Measurements from ENCODE around the gene MKKS. TPM values are rescaled to one million over a fixed set of nuclear protein-coding genes. Genes with fewer than 3 reads are reported as not detected.
A peak's percentile ranks its signal among the peaks of the same experiment; 100 is the strongest.

The MKKS gene
- total and polyA plus RNA-seq, 4 donors: 18.6 to 42.3 (median 35.7) TPM

DNA sequence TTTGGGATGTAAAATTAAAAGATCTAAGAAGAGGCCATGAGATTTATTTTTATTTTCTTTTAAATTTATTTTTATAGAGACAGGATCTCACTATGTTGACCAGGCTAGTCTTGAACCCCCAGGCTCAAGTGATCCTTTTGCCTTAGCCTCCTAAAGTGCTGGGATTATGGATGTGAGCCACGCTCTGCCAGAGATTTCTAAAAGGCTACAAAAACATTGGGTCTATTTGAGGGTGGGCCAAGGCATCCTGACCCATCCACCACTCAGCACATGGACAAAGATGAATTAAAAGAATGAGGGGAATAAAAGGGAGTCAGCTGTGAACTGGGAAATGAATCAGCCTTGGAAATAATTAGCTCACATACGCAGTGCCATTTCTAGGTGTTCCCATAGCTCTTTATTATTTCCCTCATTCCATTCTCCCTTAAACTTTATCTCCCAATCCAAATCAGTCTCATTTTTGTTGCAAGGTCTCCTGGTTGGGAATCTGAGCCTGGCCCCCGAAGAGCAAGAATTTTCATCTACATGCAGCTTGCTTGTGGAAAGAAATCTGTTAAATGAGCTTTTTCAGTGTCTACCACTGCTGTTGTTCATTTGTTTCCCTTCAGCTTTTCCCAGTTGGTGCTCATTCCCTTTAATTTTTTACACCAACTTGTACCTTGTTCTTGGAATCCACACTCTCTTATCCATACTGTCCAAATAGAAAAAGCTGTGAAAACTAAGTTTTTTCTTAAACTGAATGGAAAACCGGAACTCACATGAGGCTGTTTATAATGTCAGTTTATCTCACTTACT, 66.9 kb downstream of the MKKS start:
- no peak overlapping the region for H3K27ac ChIP-seq (ENCODE audit: low read depth, low read length)
- H3K36me3 ChIP-seq (ENCODE audit: control insufficient read depth, insufficient read depth, low read length): no peaks in the 10 kb centered on the region
- 40% methylated on average over 1 of the region's 4 CpGs for WGBS (ENCODE audit: insufficient coverage)
- peak in 3 of 6 donors; percentile 17 to 86 (median 24) for DNase-seq (ENCODE audit: low read depth in 4 of 6, low spot score in 6 of 6)
- H3K27me3 ChIP-seq (ENCODE audit: control insufficient read depth, insufficient read depth, low read length): no peaks in the 10 kb centered on the region
- no peaks in the 10 kb centered on the region for H3K4me1 ChIP-seq (ENCODE audit: control insufficient read depth, insufficient read depth, low read length)
- H3K9me3 ChIP-seq (ENCODE audit: control insufficient read depth, insufficient read depth, low read length): no peaks in the 10 kb centered on the region
- H3K4me3 ChIP-seq (ENCODE audit: low read depth, low read length): no peak overlapping the region

DNA sequence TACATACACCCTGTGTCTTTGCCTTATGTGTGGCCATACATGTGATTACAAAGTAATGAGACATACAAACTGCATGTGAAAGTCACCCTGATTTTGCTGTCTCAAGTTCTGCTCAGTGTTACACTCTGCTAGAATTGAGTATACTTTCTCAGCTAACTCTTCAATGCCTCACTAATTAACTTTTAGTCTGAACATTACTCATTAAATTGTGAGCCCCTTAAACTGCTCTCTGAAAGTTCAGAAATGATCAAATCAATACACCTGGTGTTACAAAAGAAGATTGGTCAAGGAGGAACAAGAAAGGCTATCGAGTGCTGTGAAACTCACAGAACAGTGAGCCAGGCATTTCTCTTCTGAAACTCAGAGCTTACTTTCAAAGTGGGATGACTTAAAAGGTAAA, 71.3 kb downstream of the MKKS start:
- 100% methylated on average over 1 of the region's 1 CpG for WGBS (ENCODE audit: insufficient coverage)
- Histone ChIP-seq H3K9me3 (ENCODE audit: control insufficient read depth, insufficient read depth, low read length) (no peaks in the 10 kb centered on the region), H3K27me3 (ENCODE audit: control insufficient read depth, insufficient read depth, low read length) (no peaks in the 10 kb centered on the region), H3K4me1 (ENCODE audit: control insufficient read depth, insufficient read depth, low read length) (no peaks in the 10 kb centered on the region), H3K36me3 (ENCODE audit: control insufficient read depth, insufficient read depth, low read length) (no peaks in the 10 kb centered on the region), H3K27ac (ENCODE audit: low read depth, low read length) (no peak overlapping the region), H3K4me3 (ENCODE audit: low read depth, low read length) (no peak overlapping the region)
- no peak for DNase-seq (ENCODE audit: low read depth in 4 of 6, low spot score in 6 of 6)

DNA sequence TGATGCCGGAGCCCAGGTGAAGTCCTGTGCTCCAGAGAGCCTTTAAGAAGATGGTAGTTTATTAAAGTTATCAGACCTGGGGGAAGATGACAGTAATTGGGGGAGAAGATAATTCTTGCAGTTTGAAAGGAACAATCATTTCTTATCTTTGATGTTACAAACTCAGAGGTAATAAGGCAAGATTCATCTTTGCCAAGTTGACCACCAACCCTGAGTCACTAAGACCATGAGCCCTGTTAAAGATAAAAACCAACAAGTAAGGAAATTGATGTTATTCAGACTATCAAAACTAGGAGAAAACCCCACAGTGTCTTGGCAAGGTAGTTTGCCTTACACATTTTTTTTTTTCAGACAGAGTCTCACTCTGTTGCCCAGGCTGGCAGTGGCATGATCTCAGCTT, 73.1 kb downstream of the MKKS start:
- Histone ChIP-seq H3K27ac (ENCODE audit: low read depth, low read length) (no peak overlapping the region), H3K36me3 (ENCODE audit: control insufficient read depth, insufficient read depth, low read length) (no peaks in the 10 kb centered on the region), H3K4me3 (ENCODE audit: low read depth, low read length) (no peak overlapping the region), H3K4me1 (ENCODE audit: control insufficient read depth, insufficient read depth, low read length) (no peaks in the 10 kb centered on the region), H3K9me3 (ENCODE audit: control insufficient read depth, insufficient read depth, low read length) (no peaks in the 10 kb centered on the region), H3K27me3 (ENCODE audit: control insufficient read depth, insufficient read depth, low read length) (no peaks in the 10 kb centered on the region)
- 100% methylated on average over 1 of the region's 1 CpG for WGBS (ENCODE audit: insufficient coverage)
- no peak for DNase-seq (ENCODE audit: low read depth in 4 of 6, low spot score in 6 of 6)

DNA sequence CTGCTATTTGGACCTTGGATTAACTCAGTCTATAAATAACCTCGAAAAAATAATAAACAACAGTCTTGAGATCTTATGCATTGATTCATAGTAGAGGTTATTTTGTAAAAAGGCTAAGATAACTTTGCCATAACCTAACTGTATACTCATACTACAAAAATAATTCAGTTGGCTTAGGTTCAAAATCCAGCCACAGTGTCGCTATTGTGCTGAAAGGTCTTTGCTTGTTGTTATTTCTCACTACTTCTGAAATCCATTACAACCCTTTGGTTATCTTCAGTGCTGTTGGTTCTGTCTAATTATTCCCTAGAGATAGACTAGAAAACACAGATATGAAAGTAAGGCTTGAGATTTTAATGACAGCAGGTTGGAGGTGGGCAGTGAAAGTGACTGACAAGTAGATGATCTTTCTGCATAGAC, 74.4 kb downstream of the MKKS start:
- WGBS (ENCODE audit: insufficient coverage): no CpG with 5 or more reads among the region's 2 CpGs
- no peaks in the 10 kb centered on the region for H3K27me3 ChIP-seq (ENCODE audit: control insufficient read depth, insufficient read depth, low read length)
- H3K4me3 ChIP-seq (ENCODE audit: low read depth, low read length): no peak overlapping the region

DNA sequence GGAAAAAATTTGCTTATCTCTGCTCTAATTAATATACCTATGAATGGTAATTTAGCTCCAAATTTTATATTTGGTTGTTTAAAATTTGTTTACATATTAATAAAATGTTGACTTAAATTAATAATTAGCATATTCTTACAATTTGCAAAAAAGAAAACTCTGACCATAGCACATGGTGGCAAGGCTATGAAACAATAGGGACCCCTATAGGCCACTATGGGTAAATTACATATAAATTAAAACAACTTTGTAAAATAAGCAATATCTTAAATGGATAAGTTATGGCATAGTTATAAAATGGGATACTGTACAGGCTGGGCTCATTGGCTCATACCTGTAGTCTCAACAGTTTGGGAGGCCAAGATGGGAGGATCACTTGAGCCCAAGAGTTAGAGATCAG, 76.0 kb downstream of the MKKS start:
- Histone ChIP-seq H3K36me3 (ENCODE audit: control insufficient read depth, insufficient read depth, low read length) (no peaks in the 10 kb centered on the region), H3K4me1 (ENCODE audit: control insufficient read depth, insufficient read depth, low read length) (no peaks in the 10 kb centered on the region), H3K27me3 (ENCODE audit: control insufficient read depth, insufficient read depth, low read length) (no peaks in the 10 kb centered on the region), H3K27ac (ENCODE audit: low read depth, low read length) (no peak overlapping the region), H3K9me3 (ENCODE audit: control insufficient read depth, insufficient read depth, low read length) (no peaks in the 10 kb centered on the region), H3K4me3 (ENCODE audit: low read depth, low read length) (no peak overlapping the region)
- no peak for DNase-seq (ENCODE audit: low read depth in 4 of 6, low spot score in 6 of 6)

More for the DNA sequence above, 74.4 kb downstream of the MKKS start:
- no peaks in the 10 kb centered on the region for H3K9me3 ChIP-seq (ENCODE audit: control insufficient read depth, insufficient read depth, low read length)
- no peaks in the 10 kb centered on the region for H3K4me1 ChIP-seq (ENCODE audit: control insufficient read depth, insufficient read depth, low read length)
- no peak for DNase-seq (ENCODE audit: low read depth in 4 of 6, low spot score in 6 of 6)
- no peaks in the 10 kb centered on the region for H3K36me3 ChIP-seq (ENCODE audit: control insufficient read depth, insufficient read depth, low read length)
- no peak overlapping the region for H3K27ac ChIP-seq (ENCODE audit: low read depth, low read length)

DNA sequence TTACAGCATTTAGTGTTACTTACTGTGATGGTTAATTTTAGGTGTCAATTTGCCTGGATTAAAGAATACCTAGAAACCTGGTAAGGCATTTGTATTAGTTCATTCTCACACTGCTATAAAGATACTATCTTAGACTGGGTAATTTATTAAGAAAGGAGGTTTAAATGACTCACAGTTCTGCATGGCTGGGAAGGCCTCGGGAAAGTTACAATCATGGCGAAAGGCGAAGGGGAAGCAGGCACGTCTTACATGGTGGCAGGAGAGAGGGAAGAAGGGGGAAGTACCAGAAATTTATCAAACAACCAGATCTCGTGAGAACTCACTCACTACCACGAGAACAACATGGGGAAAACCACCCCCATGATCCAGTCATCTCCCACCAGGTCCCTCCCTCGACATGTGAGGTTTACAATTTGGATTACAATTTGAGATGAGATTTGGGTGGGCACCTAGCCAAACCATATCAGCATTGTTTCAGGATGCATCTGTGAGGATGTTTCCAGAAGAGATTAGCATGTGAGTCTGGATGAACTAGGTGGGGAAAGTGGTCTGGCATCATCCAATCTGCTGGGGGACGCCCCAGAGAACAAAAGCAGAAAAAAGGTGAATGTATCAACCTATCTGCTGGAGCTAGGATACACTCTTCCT, 76.8 kb downstream of the MKKS start:
- Histone ChIP-seq H3K36me3 (ENCODE audit: control insufficient read depth, insufficient read depth, low read length) (no peaks in the 10 kb centered on the region), H3K27ac (ENCODE audit: low read depth, low read length) (no peak overlapping the region), H3K4me1 (ENCODE audit: control insufficient read depth, insufficient read depth, low read length) (no peaks in the 10 kb centered on the region), H3K4me3 (ENCODE audit: low read depth, low read length) (no peak overlapping the region), H3K27me3 (ENCODE audit: control insufficient read depth, insufficient read depth, low read length) (no peaks in the 10 kb centered on the region), H3K9me3 (ENCODE audit: control insufficient read depth, insufficient read depth, low read length) (no peaks in the 10 kb centered on the region)
- no CpG with 5 or more reads among the region's 8 CpGs for WGBS (ENCODE audit: insufficient coverage)
- no peak for DNase-seq (ENCODE audit: low read depth in 4 of 6, low spot score in 6 of 6)

DNA sequence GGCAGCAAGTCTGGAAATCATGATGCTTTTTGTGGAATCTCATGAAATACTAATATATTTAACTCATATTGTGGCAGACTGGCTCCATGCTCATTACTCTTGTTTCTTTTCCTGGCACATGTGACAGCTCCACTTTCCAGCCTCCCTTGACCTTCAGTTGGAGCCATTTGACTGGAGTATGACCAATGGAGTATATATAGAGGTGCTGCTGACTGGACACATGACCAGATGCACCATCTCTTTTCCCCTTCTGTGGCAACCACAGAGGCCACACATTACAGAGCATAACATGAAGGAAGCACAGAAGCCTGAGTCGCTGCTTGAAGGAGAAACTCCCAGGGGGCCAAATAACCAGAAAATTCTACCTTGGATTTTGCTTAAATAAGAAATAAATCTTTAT, 77.4 kb downstream of the MKKS start:
- DNase-seq (ENCODE audit: low read depth in 4 of 6, low spot score in 6 of 6): no peak
- H3K27me3 ChIP-seq (ENCODE audit: control insufficient read depth, insufficient read depth, low read length): no peaks in the 10 kb centered on the region
- no peak overlapping the region for H3K27ac ChIP-seq (ENCODE audit: low read depth, low read length)
- H3K4me1 ChIP-seq (ENCODE audit: control insufficient read depth, insufficient read depth, low read length): no peaks in the 10 kb centered on the region
- no peaks in the 10 kb centered on the region for H3K36me3 ChIP-seq (ENCODE audit: control insufficient read depth, insufficient read depth, low read length)
- H3K9me3 ChIP-seq (ENCODE audit: control insufficient read depth, insufficient read depth, low read length): no peaks in the 10 kb centered on the region
- H3K4me3 ChIP-seq (ENCODE audit: low read depth, low read length): no peak overlapping the region
- no CpG with 5 or more reads among the region's 1 CpG for WGBS (ENCODE audit: insufficient coverage)

DNA sequence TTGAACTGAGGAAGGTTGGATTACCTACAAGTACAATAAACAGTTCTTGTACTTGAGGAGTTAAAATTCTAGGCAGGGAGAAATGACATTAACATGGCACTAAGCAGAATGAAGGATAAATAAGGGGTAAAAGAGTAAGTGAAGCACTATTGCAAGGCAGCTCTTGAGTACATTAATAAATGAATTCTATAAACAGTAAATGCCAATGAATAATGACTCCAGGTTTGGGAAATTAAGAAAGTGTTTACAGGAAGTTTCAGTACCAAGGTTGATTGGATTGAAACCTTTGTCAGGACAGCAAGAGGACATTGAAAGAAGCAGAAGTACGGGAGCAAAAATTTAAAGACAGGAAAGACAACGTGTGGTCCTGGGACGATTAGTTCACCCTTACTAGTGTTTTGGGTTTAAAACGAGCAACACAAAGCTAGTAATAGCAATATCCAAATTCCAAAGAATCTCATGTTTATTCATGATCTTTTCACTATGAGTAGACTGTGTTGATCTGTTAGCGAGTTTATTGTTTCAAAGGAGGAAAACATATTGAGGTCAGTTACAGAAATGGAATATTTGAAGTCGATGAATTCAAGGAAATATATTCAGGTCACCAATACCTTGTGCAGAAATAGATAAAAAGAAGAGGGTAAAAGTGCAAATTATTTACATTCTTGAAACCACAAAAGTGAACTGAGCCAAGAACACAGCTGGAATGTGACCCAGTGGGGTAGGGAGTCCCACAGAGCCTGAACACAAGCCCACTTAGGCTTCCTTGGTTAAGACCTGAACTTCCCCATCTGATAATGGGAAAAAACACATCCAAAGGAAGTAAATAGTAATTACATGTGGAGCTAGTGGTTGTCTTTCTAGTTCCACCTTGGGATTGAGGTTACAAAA, 80.8 kb downstream of the MKKS start:
- Histone ChIP-seq H3K4me1 (ENCODE audit: control insufficient read depth, insufficient read depth, low read length) (no peaks in the 10 kb centered on the region), H3K9me3 (ENCODE audit: control insufficient read depth, insufficient read depth, low read length) (no peaks in the 10 kb centered on the region), H3K4me3 (ENCODE audit: low read depth, low read length) (no peak overlapping the region), H3K36me3 (ENCODE audit: control insufficient read depth, insufficient read depth, low read length) (no peaks in the 10 kb centered on the region), H3K27me3 (ENCODE audit: control insufficient read depth, insufficient read depth, low read length) (no peaks in the 10 kb centered on the region), H3K27ac (ENCODE audit: low read depth, low read length) (no peak overlapping the region)
- WGBS (ENCODE audit: insufficient coverage): no CpG with 5 or more reads among the region's 6 CpGs
- peak in 1 of 6 donors; percentile 38 for DNase-seq (ENCODE audit: low read depth in 4 of 6, low spot score in 6 of 6)
